ENCODE data around the gene TRIO. TPM values are rescaled to one million over a fixed set of nuclear protein-coding genes. Genes with fewer than 3 reads are reported as not detected.

Gene TRIO
- total and polyA plus RNA-seq, 2 of the 8 experiments (the other 6 are each of a cell fraction or from before 2014, with no cell fraction given) = 35.1 to 69.1 TPM

DNA sequence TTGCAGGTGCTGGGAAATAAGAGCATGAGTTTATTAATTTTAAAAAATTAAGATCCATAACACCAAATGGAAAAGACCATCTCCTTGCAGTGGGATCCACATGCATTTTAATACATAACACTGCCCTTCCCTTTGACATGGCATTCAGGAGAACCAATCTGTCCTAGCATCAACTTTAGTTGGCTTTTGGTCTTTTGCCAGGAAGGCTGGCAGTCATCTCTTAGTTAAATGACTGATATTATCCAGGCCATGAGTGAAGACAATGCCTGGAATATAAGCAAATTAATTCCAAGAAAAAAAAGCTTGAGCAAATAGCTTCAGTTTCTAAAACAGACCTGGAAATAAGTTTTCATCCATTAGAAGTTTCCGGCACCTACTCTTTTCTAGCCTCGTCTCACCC, 383.4 kb downstream of the TRIO start:
- H2BK5ac ChIP-seq (ENCODE audit: low read depth, low read length) = no peak overlapping the region
- no peak overlapping the region for H2AK5ac ChIP-seq (ENCODE audit: low read depth, low read length)
- no peak overlapping the region for H3K18ac ChIP-seq (ENCODE audit: extremely low read depth, low read length)
- no peaks in the 10 kb centered on the region for H3K79me1 ChIP-seq (ENCODE audit: low read depth, low read length)
- H3K9ac ChIP-seq (replicated peaks in 1 of 4; ENCODE audit: extremely low read depth in 1 of 4, low read depth in 3 of 4, low read length in 3 of 4) = no peak overlapping the region
- H4K20me1 ChIP-seq (replicated peaks in 1 of 2; ENCODE audit: control insufficient read depth in 1 of 2, insufficient read depth in 2 of 2, low read length in 2 of 2) = no peaks in the 10 kb centered on the region
- H3K27ac ChIP-seq (ENCODE audit: low read depth, low read length) = no peak overlapping the region
- WGBS, 2 experiments (ENCODE audit: extremely low coverage in 1 of 2, insufficient coverage in 1 of 2, insufficient read length in 1 of 2, insufficient replicate concordance in 2 of 2, low coverage in 1 of 2, low lambda C conversion rate in 2 of 2, missing lambda C conversion rate in 1 of 2) = 83% methylated on average over 2 of the region's 2 CpGs; no CpG with 5 or more reads in 1 of the 2 experiments
- FAIRE-seq (no peak), DNase-seq (ENCODE audit: low read depth in 1 of 2, low spot score in 2 of 2) (no peak)
- H3K79me2 ChIP-seq (ENCODE audit: control insufficient read depth in 1 of 2, insufficient read depth in 2 of 2, low read length in 2 of 2) = no peaks in the 10 kb centered on the region
- H3K4me1 ChIP-seq (replicated peaks in 1 of 4; ENCODE audit: control insufficient read depth in 3 of 4, insufficient read depth in 4 of 4, low read length in 3 of 4) = no peaks in the 10 kb centered on the region
- no peak overlapping the region for H2BK12ac ChIP-seq (ENCODE audit: low read depth, low read length)
- no peak overlapping the region for H4K91ac ChIP-seq (replicated peaks; ENCODE audit: insufficient read length, low read length)
- no peak overlapping the region for H2BK120ac ChIP-seq (replicated peaks; ENCODE audit: low read depth, low read length)
- H3K9me3 ChIP-seq (ENCODE audit: insufficient read depth in 2 of 2, low read depth in 1 of 2, low read length in 1 of 2) = no peaks in the 10 kb centered on the region
- no peak overlapping the region for H3K14ac ChIP-seq (ENCODE audit: insufficient read length)
- no peak overlapping the region for H3K4me2 ChIP-seq (ENCODE audit: insufficient read depth in 1 of 2, low read depth in 2 of 2, low read length in 2 of 2)
- no peak overlapping the region for H3K23ac ChIP-seq (ENCODE audit: insufficient read length)
- no peak overlapping the region for H3K56ac ChIP-seq (replicated peaks; ENCODE audit: insufficient read length, low read depth, low read length)
- H2AFZ ChIP-seq (ENCODE audit: low read length) = no peak overlapping the region
- no peak overlapping the region for H4K8ac ChIP-seq (ENCODE audit: extremely low read depth, insufficient read depth, low read length)
- no peak overlapping the region for H4K5ac ChIP-seq (ENCODE audit: insufficient read length, low read depth, low read length)
- H3K27me3 ChIP-seq (replicated peaks in 1 of 4; ENCODE audit: control insufficient read depth in 3 of 4, extremely low read depth in 1 of 4, insufficient read depth in 3 of 4, low read length in 3 of 4) = no peaks in the 10 kb centered on the region
- H2BK15ac ChIP-seq (ENCODE audit: low read length) = no peak overlapping the region
- no peak overlapping the region for H3K4me3 ChIP-seq (ENCODE audit: extremely low read depth in 1 of 4, insufficient read depth in 2 of 4, low read depth in 3 of 4, low read length in 4 of 4)
- H2BK20ac ChIP-seq (ENCODE audit: low read length) = no peak overlapping the region
- ChIA-PET POLR2A (ENCODE audit: partially characterized antibody) (no interaction called here), CTCF (ENCODE audit: partially characterized antibody) (interaction anchor here (1.0 to 2.1 kb wide), 6 partner anchors 21 to 550 kb away, joined by 3 to 7 read pairs (median 4); no protein-coding TSS in a partner anchor)
- H3K36me3 ChIP-seq (ENCODE audit: control insufficient read depth in 2 of 4, insufficient read depth in 4 of 4, low read length in 3 of 4) = no peaks in the 10 kb centered on the region
- H3K4ac ChIP-seq (replicated peaks; ENCODE audit: insufficient read length, low read depth, low read length) = no peak overlapping the region
- H3K23me2 ChIP-seq (ENCODE audit: low read depth, low read length) = no peaks in the 10 kb centered on the region
- TF ChIP-seq BCL11A (IDR thresholded peaks at IDR 0.05; ENCODE audit: low read depth in 2 of 2, low read length in 2 of 2) (no peak), TAF7 (optimal IDR thresholded peaks at IDR 0.05; ENCODE audit: borderline replicate concordance, low read depth, low read length) (no peak), ASH2L (IDR thresholded peaks at IDR 0.05; ENCODE audit: low read length) (no peak), SP4 (IDR thresholded peaks at IDR 0.05; ENCODE audit: low read length) (no peak), ZNF274 (IDR thresholded peaks at IDR 0.05; ENCODE audit: borderline replicate concordance, extremely low read depth, low read length) (no peak), RNF2 (IDR thresholded peaks at IDR 0.05; ENCODE audit: borderline replicate concordance, low read depth, low read length, missing control alignments, poor library complexity, severe bottlenecking) (no peak), SRF (IDR thresholded peaks at IDR 0.05; ENCODE audit: low read depth, low read length) (no peak), POLR2AphosphoS5 (IDR thresholded peaks at IDR 0.05; ENCODE audit: low read depth, low read length) (no peak)
- TF ChIP-seq, protein P1, sequence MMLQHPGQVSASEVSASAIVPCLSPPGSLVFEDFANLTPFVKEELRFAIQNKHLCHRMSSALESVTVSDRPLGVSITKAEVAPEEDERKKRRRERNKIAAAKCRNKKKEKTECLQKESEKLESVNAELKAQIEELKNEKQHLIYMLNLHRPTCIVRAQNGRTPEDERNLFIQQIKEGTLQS (IDR thresholded peaks at IDR 0.05; ENCODE audit: insufficient read depth, low read depth, low read length) = no peak
